DMS114 treated with DMSO at 0.1 percent for 48 hours (cell line): ENCODE measurements around the gene AUTS2.

Experiments
- DNase-seq: peaks from one replicate; lab custom pipeline; 2025; ENCODE audit not compliant: unreplicated experiment; lab: John Stamatoyannopoulos, UW

Gene AUTS2

DNA sequence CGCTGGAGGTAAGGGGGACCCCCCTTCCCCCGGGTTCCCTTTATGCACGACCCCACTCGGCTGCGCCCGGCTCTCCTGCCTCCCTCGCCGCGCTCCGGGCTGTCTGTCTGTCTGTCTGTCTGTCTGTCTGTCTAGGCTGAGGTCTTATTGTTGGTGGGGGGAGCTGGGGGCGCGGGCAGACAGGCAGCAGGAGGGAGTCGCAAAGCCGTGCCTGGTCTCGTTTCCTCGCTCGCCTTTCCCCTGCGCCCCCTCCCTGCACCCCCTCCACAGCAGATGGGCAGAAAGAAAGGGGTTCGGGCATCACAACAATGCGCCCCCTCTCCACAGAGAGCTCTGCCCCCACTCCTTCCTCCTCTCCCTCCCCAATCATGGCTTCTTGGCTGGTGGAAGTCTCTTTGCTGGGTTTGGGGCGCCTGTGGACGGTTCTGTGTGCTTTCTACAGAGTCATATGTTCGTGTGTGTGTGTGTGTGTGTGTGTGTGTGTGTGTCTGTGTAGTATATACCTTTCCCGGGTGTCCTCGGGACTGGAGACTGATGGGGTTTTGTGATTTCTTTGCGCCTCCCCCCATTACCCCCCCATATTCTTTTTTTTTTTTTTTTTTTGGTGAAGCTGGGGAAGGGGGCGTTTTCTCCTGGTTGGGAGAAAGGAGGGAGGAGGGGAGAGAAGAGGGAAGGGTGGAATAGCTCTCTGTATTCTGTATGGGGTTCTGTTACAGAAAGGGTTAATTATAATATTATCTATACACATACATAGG, 1.9 kb downstream of the AUTS2 start:
- DNase-seq = no peak

DNA sequence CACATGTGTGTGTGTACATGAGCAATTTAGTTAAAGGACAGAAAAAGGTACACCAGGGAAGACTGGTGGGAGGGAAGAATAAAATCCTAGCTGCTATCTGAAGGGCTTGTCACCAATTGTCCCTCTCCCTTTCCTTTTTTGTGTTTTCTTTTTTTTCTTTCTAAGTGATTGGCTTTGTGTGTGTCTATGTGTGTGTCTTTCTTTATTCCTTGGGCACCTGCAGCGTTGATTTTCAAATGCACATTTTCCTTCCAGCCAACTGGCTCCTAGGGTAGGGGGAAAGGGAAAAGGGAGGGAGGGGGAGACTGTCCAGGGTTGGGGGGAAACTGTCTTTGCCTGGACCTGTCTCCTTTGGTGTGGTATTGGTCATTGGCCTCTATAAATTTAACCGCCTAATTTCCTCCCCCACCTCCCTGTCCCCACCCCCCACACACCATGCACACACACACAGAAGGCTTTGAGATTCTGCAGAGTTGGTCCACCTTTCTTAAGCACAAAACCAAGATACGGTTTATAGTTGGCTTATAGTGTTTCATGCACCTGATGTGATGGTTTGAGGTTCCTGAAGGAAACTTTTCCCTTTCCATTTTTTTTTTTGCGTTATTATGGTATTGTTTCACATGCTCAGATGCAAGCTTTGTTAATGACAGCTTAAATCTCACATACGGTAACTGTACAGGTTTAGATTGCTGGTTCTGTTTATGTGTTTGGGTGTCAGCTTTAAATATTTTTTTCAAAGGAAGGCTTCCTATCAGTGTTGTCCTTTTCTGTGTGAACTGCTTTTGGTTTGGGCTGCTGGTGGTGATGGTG, 2.6 kb downstream of the AUTS2 start:
- DNase-seq = no peak

GRCh38 chr7:69602522-69602921, 4.2 kb downstream of the AUTS2 start:
- DNase-seq = no peak

DNA sequence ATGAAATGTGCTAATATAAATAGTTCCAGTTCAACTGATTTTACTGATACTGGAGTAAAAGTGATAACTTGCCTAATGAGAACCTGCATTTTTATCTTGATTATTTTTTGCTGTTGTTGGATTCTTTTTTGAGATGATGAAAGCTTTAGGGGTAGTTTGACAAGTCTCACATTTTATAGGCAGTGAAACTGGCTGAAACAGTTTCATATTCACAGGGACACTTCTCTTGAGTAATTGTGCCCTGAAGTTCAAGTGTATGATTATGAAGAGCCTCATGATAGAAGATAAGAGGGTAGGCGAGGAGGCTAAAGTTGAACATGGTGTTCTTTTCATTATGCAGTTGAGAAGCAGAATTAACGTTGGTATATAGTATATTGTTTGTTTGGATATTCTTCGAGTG, 5.1 kb downstream of the AUTS2 start:
- DNase-seq = no peak

GRCh38 chr7:69603937-69604494, 5.7 kb downstream of the AUTS2 start:
- DNase-seq = no peak

DNA sequence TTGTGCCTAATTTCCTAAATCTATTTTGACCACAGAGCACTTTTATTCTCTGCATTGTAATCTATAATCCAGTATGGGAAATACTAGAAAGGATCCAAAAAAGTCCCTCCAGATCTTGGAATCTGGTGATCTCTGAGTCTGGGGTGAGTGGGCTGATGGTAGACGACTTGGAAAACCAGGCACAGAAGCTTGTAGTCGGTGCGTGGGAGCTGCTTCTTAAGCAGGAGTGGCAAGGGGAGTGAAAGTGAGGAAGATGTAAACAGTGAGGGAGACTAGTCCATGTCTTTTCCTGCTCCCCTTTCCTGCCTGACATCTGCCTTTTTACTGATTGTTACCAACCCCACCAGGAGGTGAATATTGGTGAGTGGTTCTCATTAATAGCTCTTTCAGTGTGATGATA, 6.8 kb downstream of the AUTS2 start:
- DNase-seq = no peak

- no peak for DNase-seq
Measured at GRCh38 chr7:69605546-69605945, 7.3 kb downstream of the AUTS2 start.

GRCh38 chr7:69608049-69608448, 9.8 kb downstream of the AUTS2 start:
- no peak for DNase-seq

DNA sequence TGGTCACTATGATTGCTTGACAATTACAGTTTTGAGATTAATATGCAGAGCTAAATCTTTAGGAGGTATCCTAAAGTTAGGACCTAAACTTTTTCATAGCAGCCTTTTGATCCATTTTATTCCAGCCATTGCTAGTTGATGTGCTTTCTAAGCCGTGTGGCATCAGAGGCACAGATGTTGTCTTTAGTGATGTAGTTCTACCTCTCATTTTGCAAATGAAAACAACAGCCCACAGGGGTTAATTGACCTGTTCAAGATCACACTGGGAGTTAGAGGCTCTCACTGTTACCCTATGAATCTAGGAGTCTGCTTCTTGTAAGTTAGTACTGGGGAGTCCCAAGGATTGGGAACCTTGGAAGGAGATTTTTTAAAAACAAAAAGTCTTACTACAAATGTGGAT, 10.6 kb downstream of the AUTS2 start:
- no peak for DNase-seq

DNA sequence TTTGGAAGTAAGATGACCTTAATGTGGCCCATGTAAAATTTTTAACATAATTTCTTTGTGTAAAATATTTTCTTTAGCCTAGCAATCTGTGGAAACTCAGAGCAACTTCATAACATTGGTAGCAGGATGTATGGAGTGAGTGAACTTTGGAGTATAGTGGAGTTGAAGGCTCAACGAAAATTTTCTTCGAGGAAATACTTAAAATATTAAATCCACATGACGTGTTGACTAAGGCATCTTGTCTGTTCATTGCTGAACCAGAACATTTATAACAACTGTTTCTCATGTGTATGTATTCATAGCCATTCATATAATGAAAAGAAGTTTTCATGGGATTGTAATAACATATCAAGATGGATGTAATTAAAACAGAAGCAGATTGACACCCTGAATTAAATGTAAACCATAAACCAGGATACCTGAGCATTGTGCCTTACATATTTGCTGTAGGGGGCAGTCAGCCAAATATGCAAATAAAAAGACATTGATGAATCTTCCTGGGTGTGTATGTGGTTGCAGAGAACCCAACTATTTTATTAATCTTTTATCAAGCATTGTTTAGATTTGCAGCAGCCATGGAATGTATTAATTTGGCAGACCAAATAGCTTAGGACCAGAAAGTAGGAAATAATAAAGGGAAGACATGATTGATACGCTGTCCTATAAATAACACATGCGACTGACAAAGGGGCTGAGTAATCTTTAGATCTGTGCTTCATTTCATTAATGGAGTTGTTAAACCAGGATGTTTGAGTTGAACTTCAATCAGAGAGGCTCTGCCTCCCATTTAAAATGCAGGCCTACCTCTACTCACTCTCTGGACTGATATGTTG, 11.5 kb downstream of the AUTS2 start:
- DNase-seq = no peak

DNA sequence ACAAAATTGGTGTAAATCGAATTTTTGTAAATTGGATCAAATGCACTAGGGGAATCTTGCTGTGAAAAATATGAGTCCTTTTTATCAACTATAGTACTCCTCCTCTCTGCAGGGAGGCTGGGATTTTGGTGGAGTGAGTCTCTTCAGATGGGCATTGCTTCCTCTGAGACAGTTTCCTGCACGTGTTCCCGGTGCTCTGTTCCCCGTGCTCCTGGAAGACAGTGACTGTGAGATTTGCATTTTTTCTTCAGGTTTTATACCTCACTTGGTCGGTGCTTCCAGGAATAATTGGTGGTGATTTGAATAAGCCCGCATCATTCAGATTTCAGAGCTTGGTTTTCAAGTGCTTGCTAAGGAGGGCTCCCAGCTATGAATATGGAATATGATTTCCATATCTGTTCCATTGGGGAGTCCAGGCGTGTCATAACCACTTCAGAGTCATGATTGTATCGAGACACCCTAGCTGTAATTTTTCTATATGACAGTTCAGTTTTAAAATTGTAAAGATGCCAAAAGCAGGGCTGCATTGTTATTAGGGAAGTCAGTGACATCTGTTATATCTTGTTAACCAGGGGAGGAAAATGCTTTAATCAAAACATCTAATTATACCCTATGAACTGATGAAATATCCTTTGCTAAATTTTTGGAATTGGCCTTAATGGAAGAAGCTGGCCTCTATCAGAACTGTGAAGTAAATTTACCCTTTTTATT, 12.3 kb downstream of the AUTS2 start:
- no peak for DNase-seq

DNA sequence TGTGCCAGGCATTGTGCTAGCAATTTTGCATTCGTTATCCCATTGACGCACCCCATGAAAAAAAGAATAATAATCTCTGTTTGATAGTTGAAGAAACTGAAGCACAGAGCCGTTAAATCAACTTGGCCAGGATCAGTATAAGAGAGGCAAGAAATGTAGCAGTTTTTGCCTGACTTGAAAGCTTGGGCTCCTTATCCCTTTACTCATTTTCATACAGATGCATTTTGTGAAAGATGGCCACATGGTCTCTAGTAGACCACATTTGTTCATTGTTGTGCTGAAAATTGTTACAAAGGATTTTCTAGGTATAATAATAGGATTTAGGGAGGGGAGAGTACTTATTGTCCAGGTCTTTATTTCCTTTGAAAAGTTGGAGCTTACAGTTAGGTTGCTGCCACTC, 14.7 kb downstream of the AUTS2 start:
- no peak for DNase-seq

DNA sequence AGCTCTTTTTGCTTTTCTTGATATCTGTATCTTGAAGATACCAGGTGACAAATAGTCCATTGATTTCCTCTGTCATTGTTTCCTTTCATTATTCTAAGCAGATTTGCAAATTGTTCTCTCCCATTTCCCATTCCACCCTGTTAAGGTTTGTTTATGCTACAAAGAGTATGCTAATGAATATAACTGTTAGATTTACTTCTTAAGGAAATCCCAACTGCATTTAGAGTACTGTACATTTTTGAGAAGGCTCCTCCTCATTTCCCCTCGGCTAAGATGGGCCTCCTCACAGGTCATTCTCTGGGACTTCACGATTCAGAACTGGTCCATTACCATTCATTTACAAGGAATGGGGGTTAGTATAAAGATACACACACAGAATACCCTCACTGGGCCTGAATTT, 15.6 kb downstream of the AUTS2 start:
- DNase-seq = no peak

GRCh38 chr7:69615685-69616084, 17.4 kb downstream of the AUTS2 start:
- no peak for DNase-seq

DNA sequence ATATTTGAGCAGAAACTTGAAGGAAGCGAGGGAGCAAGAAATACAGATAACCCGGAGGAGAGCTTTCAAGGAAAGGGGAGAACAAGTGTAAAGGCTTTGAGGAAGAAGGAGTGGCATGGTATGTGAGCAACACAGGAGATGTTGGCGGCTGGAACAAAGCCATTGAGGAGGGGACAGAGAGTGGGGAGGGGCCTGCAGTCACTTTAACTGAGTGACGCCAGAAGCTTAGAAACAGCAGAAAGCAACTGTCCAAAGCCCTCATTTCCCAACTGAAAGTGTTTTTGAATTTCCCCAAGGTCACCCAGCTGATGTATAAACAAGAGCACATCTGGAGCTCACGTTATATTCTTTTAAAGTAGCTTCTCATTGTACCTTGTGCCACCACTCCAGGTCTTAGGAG, 19.1 kb downstream of the AUTS2 start:
- DNase-seq = no peak

- DNase-seq = no peak
Measured at GRCh38 chr7:69619054-69619453, 20.8 kb downstream of the AUTS2 start.

DNA sequence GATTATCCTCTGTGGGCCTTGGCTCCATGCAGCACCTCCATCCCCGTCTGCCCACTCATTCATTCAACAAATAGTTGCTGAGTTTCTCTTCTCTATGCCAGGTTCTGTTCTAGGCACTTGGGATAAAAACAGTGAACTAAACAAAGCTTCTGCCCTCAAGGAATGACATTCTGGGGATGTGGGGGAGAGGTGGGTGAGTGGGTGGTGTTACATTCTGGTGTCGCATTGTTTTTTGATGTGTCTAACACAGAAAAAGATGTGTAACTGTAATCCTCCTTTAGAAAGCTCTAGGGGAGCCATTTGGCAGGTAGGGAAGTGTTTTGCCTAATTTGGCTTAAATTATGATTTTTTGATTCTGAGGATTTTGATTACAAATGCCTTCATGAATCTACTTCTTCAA, 21.4 kb downstream of the AUTS2 start:
- no peak for DNase-seq

- DNase-seq = no peak
Measured at GRCh38 chr7:69620063-69620462, 21.8 kb downstream of the AUTS2 start.

DNA sequence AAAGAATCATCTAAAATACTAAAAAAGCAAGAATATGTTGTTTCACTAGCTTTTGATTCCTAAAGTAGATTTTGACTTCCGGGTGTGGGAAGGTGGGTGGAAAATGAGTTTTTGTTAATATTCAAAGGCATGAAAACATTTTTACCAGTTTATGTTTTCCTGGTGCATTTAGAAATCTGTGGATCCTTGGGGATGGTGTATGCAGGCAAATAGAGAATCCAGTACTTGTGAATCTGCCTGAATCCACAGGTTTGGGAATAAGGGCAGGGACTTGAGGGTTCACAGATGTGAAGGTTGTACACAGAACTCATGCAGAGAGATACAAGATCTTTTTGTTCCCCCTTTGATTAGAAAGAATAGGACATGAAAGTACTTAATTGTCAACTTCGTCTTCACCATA, 22.4 kb downstream of the AUTS2 start:
- no peak for DNase-seq

- no peak for DNase-seq
Measured at GRCh38 chr7:69622014-69622835, 23.9 kb downstream of the AUTS2 start.
